GM13976 (cell line): ENCODE results near the gene RPS5.

Experiments used
- DNase-seq: peaks from one replicate; pipeline ENCODE4 v3.0.0; 2012; ENCODE audit warnings: low spot score
- CTCF ChIP-seq: IDR thresholded peaks from 2 replicates; pipeline ENCODE4 v1.5.1; 2012; ENCODE audit warnings: borderline replicate concordance, mild to moderate bottlenecking; ENCODE audit not compliant: insufficient read depth; ENCODE audit errors: extremely low read depth, missing control alignments, control extremely low read depth
- in situ Hi-C: fragments of 300-500 bp; cut with MboI; formaldehyde crosslinking; loops from one replicate; pipeline ENCODE4 v1.12.0; 2022; ENCODE audit warnings: low sequenced_read_pairs, mixed read lengths, inconsistent platforms; ENCODE audit not compliant: unreplicated experiment

Gene RPS5

GRCh38 chr19:58357481-58358145 is 29.5 kb upstream of the RPS5 start:
- no peak for TF ChIP-seq CTCF
- in situ Hi-C loops = no loop called here
- DNase-seq = no peak

GRCh38 chr19:58361900-58362271 is 25.2 kb upstream of the RPS5 start:
- in situ Hi-C loops = no loop called here
- DNase-seq = peak; percentile 77
- TF ChIP-seq CTCF = no peak

- peak; percentile 100 for DNase-seq
- in situ Hi-C loops = no loop called here
- no peak for TF ChIP-seq CTCF
These were observed 24.6 kb upstream of the RPS5 start, which contains the start of gene ZNF497 for GRCh38 chr19:58362272-58362994. Gene ZNF497, minus strand, starts transcription at chr19:58362751. Its CDS starts 5,116 bp downstream, at chr19:58357635.

GRCh38 chr19:58364146-58364545 is 22.9 kb upstream of the RPS5 start:
- no peak for DNase-seq
- in situ Hi-C loops = no loop called here
- TF ChIP-seq CTCF = no peak

- in situ Hi-C loops = no loop called here
- DNase-seq = no peak
These were observed 20.3 kb upstream of the RPS5 start for GRCh38 chr19:58366585-58367430.

More at GRCh38 chr19:58366585-58367430, 20.3 kb upstream of the RPS5 start:
- TF ChIP-seq CTCF = no peak
